A549 (cell line): Measurements from ENCODE around the gene TFEB.

Experiments used
- CHD2 ChIP-seq: fragments of 150-350 bp; IDR thresholded peaks from 2 replicates; pipeline ENCODE4 v1.6.1; 2014; ENCODE audit warnings: low read length; ENCODE audit not compliant: partially characterized antibody
- CTCF ChIP-seq: fragments of >200 bp; sonication (Bioruptor Twin); formaldehyde crosslinking; IDR thresholded peaks from 3 replicates; pipeline ENCODE4 v1.5.1; 2016
- JUN ChIP-seq, 2 experiments: fragments of >200 bp; sonication (Bioruptor Twin); formaldehyde crosslinking; IDR thresholded peaks; 2 replicates in 1 of 2; 3 replicates in 1 of 2; pipeline ENCODE4 v1.6.1; 2016 to 2017

GRCh38 chr6:41755895-41756294 is 20.5 kb upstream of the TFEB start:
- no peak for TF ChIP-seq CHD2
- no peak for TF ChIP-seq CTCF
- TF ChIP-seq JUN (IDR thresholded peaks at IDR 0.05): no peak
